DLD1 (cell line): ENCODE results near the gene RPSA.
"Not testable (repeated sequence)": the region's sequence is repeated elsewhere in the genome, so short reads cannot be mapped to it uniquely, and the experiment has no call there.

Experiments
- in situ Hi-C: cut with HindIII; loops from 2 replicates; pipeline ENCODE4 v1.10.0; 2017; ENCODE audit warnings: low sequenced_read_pairs

Gene RPSA

GRCh38 chr3:39388741-39389248 is 17.7 kb upstream of the RPSA start:
- in situ Hi-C loops: no loop called here

- in situ Hi-C loops: no loop called here
These were observed 16.3 kb upstream of the RPSA start for GRCh38 chr3:39390181-39390580.

GRCh38 chr3:39396690-39397089 is 9.8 kb upstream of the RPSA start:
- in situ Hi-C loops: no loop called here

GRCh38 chr3:39398700-39399099 is 7.8 kb upstream of the RPSA start:
- in situ Hi-C loops: no loop called here

GRCh38 chr3:39401983-39402382 is 4.5 kb upstream of the RPSA start:
- in situ Hi-C loops: no loop called here

- in situ Hi-C loops: no loop called here
These were observed 1.4 kb upstream of the RPSA start for GRCh38 chr3:39404943-39405686.

GRCh38 chr3:39405687-39406367 is 693 bp upstream of the RPSA start:
- in situ Hi-C loops: no loop called here

GRCh38 chr3:39407259-39407629 is 724 bp downstream of the RPSA start:
- in situ Hi-C loops: no loop called here

GRCh38 chr3:39407773-39408492 is 1.4 kb downstream of the RPSA start:
- in situ Hi-C loops: no loop called here

- in situ Hi-C loops: no loop called here
These were observed 2.2 kb downstream of the RPSA start for GRCh38 chr3:39408493-39409372.

- in situ Hi-C loops: no loop called here
These were observed 3.1 kb downstream of the RPSA start for GRCh38 chr3:39409514-39410136.

- in situ Hi-C loops: no loop called here
These were observed 4.4 kb downstream of the RPSA start for GRCh38 chr3:39410893-39411292.

GRCh38 chr3:39412668-39413260 is 6.2 kb downstream of the RPSA start:
- in situ Hi-C loops: no loop called here

GRCh38 chr3:39413691-39414420 is 7.3 kb downstream of the RPSA start:
- in situ Hi-C loops: no loop called here

- in situ Hi-C loops: no loop called here
These were observed 7.9 kb downstream of the RPSA start for GRCh38 chr3:39414421-39414907.

- in situ Hi-C loops: not testable (repeated sequence)
These were observed 8.8 kb downstream of the RPSA start for GRCh38 chr3:39415302-39415701.

- in situ Hi-C loops: no loop called here
These were observed 9.5 kb downstream of the RPSA start for GRCh38 chr3:39415983-39416382.

- in situ Hi-C loops: not testable (repeated sequence)
These were observed 10.5 kb downstream of the RPSA start for GRCh38 chr3:39416998-39417397.
